WTC11 (cell line): ENCODE data around the gene TMEM119. TPM values are rescaled to one million over a fixed set of nuclear protein-coding genes. Genes with fewer than 3 reads are reported as not detected.

Experiments
- ATAC-seq: fragments of 200-7000 bp; cut with Tn5 transposase; 2 replicates; pipeline ENCODE4 v1.10.0; 2021; ENCODE audit warnings: mild to moderate bottlenecking, moderate library complexity
- CTCF ChIA-PET: fragments of 300-600 bp; sonication (Branson Sonifier 250); formaldehyde crosslinking; loops from one replicate; lab custom pipeline; 2021; ENCODE audit warnings: antibody characterized with exemption; lab: Charles Lee
- POLR2A ChIA-PET: fragments of 350-600 bp; sonication (Branson Sonifier 250); formaldehyde crosslinking; loops from one replicate; lab custom pipeline; 2021; ENCODE audit warnings: antibody characterized with exemption; lab: Charles Lee
- DNase-seq: peaks from one replicate; pipeline ENCODE4 v3.0.0; 2021; ENCODE audit warnings: low spot score
- H3K27ac Mint-ChIP-seq: 2 replicates; pipeline ENCODE4 v1.8.0; 2021; ENCODE audit warnings: mixed read lengths
- H3K27me3 Mint-ChIP-seq: 2 replicates; pipeline ENCODE4 v1.8.0; 2021; ENCODE audit warnings: low read depth, mild to moderate bottlenecking, moderate library complexity, mixed read lengths
- H3K36me3 Mint-ChIP-seq: 2 replicates; pipeline ENCODE4 v1.8.0; 2021; ENCODE audit warnings: mixed read lengths
- H3K4me1 Mint-ChIP-seq: 2 replicates; pipeline ENCODE4 v1.8.0; 2022; ENCODE audit warnings: mixed read lengths
- H3K4me3 Mint-ChIP-seq: 2 replicates; pipeline ENCODE4 v1.8.0; 2021; ENCODE audit warnings: mild to moderate bottlenecking, moderate library complexity, mixed read lengths
- H3K9me3 Mint-ChIP-seq: 2 replicates; pipeline ENCODE4 v1.8.0; 2021; ENCODE audit warnings: mixed read lengths
- CBFB ChIP-seq: sonication (generic); formaldehyde crosslinking; IDR thresholded peaks from 2 replicates; pipeline ENCODE4 v1.8.1; 2022; ENCODE audit warnings: mild to moderate bottlenecking, low read depth, missing genetic modification reagents
- FOXK1 ChIP-seq: sonication (generic); formaldehyde crosslinking; IDR thresholded peaks from 2 replicates; pipeline ENCODE4 v1.8.0; 2022; ENCODE audit warnings: mild to moderate bottlenecking, moderate library complexity, missing genetic modification reagents
- MYBL2 ChIP-seq: sonication (generic); formaldehyde crosslinking; IDR thresholded peaks from 2 replicates; pipeline ENCODE4 v1.8.1; 2023; ENCODE audit warnings: mild to moderate bottlenecking, moderate library complexity, missing genetic modification reagents
- NFATC4 ChIP-seq: fragments of 250-450 bp; sonication (Bioruptor Pico); IDR thresholded peaks from 2 replicates; pipeline ENCODE4 v1.9.0; 2021; ENCODE audit warnings: mild to moderate bottlenecking
- OVOL2 ChIP-seq: fragments of 250-450 bp; sonication (Bioruptor Pico); IDR thresholded peaks from 2 replicates; pipeline ENCODE4 v1.9.0; 2021; ENCODE audit warnings: mild to moderate bottlenecking, borderline replicate concordance
- RELA ChIP-seq: sonication (generic); formaldehyde crosslinking; IDR thresholded peaks from 2 replicates; pipeline ENCODE4 v1.8.1; 2022; ENCODE audit warnings: missing genetic modification reagents, mild to moderate bottlenecking, borderline replicate concordance
- RORB ChIP-seq: fragments of 250-450 bp; sonication (Bioruptor Pico); IDR thresholded peaks from 2 replicates; pipeline ENCODE4 v1.9.0; 2021; ENCODE audit warnings: mild to moderate bottlenecking
- TP53 ChIP-seq: sonication (generic); formaldehyde crosslinking; IDR thresholded peaks from 2 replicates; pipeline ENCODE4 v1.8.1; 2023; ENCODE audit warnings: mild to moderate bottlenecking, missing genetic modification reagents
- total RNA-seq: library from RNA; stranded (reverse); gene quantifications from 3 replicates; pipeline ENCODE4 v1.2.3, GENCODE V29; 2021
- TF ChIP-seq, protein P1 (sequence below): fragments of 200-600 bp; IDR thresholded peaks from 2 replicates; pipeline ENCODE4 v1.8.0; 2022; ENCODE audit warnings: antibody characterized with exemption
- TF ChIP-seq, protein P2 (sequence below): sonication (generic); formaldehyde crosslinking; IDR thresholded peaks from 2 replicates; pipeline ENCODE4 v1.8.1; 2022; ENCODE audit warnings: low read depth, mild to moderate bottlenecking, moderate library complexity, missing genetic modification reagents, borderline replicate concordance
- TF ChIP-seq, protein P3 (sequence below): sonication (generic); formaldehyde crosslinking; IDR thresholded peaks from 2 replicates; pipeline ENCODE4 v1.8.0; 2022; ENCODE audit warnings: mild to moderate bottlenecking, missing genetic modification reagents
- TF ChIP-seq, protein P4 (sequence below): sonication (generic); formaldehyde crosslinking; IDR thresholded peaks from 2 replicates; pipeline ENCODE4 v1.8.1; 2023; ENCODE audit warnings: mild to moderate bottlenecking, missing genetic modification reagents, borderline replicate concordance
- TF ChIP-seq, protein P5 (sequence below): fragments of 250-450 bp; sonication (Bioruptor Pico); IDR thresholded peaks from 2 replicates; pipeline ENCODE4 v1.9.0; 2021; ENCODE audit warnings: mild to moderate bottlenecking, borderline replicate concordance
- TF ChIP-seq, protein P6 (sequence below): sonication (generic); formaldehyde crosslinking; IDR thresholded peaks from 2 replicates; pipeline ENCODE4 v1.8.1; 2022; ENCODE audit warnings: mild to moderate bottlenecking, moderate library complexity, missing genetic modification reagents

The TMEM119 gene
- total RNA-seq, 1 experiment from 2014 or later: 0.20 TPM

DNA sequence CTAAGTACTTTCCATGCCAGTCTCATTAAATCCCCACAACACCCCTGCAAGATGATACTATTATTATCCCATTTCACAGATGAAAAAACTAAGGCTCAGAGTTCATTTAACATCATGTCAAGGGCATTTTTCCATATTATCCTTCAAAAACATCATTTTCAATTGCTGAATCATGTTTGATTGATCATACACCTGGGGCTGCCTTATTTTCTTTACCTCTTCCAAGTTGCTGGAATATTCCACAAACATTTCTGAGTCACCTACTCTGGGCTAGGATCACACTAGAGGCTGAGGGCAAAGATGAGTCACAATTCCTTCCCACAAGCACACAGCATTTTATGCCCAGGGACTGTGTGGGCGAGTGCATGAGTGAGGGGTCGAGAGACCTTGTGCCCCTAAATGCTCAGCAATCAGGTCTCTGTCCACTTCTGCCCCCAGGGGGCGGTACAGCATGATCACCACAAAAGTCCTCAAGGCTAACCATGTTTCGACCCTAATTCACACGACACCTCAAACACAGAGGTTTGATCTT lies 14.1 kb upstream of the TMEM119 start:
- ChIA-PET CTCF (interaction anchor here (1.0 to 1.9 kb wide), 11 partner anchors 8 to 192 kb away, joined by 3 to 9 read pairs (median 3); no protein-coding TSS in a partner anchor), POLR2A (interaction anchor here (0.7 to 1.2 kb wide), 2 partner anchors 49 to 190 kb away, joined by 3 to 4 read pairs; partner anchors contain the start of gene ISCU)
- DNase-seq: peak; percentile 78
- Mint-ChIP-seq H3K9me3 (peaks cover 13% of the 10 kb centered on the region), H3K36me3 (no peaks in the 10 kb centered on the region), H3K4me1 (peaks cover 19% of the 10 kb centered on the region), H3K27me3 (peaks cover 2% of the 10 kb centered on the region; the same call in 1 of the 2 replicates), H3K27ac (no peak overlapping the region), H3K4me3 (no peak overlapping the region)
- peak; percentile 65 for ATAC-seq
- TF ChIP-seq, protein P1, sequence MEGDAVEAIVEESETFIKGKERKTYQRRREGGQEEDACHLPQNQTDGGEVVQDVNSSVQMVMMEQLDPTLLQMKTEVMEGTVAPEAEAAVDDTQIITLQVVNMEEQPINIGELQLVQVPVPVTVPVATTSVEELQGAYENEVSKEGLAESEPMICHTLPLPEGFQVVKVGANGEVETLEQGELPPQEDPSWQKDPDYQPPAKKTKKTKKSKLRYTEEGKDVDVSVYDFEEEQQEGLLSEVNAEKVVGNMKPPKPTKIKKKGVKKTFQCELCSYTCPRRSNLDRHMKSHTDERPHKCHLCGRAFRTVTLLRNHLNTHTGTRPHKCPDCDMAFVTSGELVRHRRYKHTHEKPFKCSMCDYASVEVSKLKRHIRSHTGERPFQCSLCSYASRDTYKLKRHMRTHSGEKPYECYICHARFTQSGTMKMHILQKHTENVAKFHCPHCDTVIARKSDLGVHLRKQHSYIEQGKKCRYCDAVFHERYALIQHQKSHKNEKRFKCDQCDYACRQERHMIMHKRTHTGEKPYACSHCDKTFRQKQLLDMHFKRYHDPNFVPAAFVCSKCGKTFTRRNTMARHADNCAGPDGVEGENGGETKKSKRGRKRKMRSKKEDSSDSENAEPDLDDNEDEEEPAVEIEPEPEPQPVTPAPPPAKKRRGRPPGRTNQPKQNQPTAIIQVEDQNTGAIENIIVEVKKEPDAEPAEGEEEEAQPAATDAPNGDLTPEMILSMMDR: peak; percentile 71
- TF ChIP-seq, protein P2, sequence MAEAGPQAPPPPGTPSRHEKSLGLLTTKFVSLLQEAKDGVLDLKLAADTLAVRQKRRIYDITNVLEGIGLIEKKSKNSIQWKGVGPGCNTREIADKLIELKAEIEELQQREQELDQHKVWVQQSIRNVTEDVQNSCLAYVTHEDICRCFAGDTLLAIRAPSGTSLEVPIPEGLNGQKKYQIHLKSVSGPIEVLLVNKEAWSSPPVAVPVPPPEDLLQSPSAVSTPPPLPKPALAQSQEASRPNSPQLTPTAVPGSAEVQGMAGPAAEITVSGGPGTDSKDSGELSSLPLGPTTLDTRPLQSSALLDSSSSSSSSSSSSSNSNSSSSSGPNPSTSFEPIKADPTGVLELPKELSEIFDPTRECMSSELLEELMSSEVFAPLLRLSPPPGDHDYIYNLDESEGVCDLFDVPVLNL (CRISPR knock-in tag): no peak
- TF ChIP-seq, protein P3, sequence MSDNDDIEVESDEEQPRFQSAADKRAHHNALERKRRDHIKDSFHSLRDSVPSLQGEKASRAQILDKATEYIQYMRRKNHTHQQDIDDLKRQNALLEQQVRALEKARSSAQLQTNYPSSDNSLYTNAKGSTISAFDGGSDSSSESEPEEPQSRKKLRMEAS (CRISPR knock-in tag): peak; percentile 60; the same call in 1 of the 2 replicates

DNA sequence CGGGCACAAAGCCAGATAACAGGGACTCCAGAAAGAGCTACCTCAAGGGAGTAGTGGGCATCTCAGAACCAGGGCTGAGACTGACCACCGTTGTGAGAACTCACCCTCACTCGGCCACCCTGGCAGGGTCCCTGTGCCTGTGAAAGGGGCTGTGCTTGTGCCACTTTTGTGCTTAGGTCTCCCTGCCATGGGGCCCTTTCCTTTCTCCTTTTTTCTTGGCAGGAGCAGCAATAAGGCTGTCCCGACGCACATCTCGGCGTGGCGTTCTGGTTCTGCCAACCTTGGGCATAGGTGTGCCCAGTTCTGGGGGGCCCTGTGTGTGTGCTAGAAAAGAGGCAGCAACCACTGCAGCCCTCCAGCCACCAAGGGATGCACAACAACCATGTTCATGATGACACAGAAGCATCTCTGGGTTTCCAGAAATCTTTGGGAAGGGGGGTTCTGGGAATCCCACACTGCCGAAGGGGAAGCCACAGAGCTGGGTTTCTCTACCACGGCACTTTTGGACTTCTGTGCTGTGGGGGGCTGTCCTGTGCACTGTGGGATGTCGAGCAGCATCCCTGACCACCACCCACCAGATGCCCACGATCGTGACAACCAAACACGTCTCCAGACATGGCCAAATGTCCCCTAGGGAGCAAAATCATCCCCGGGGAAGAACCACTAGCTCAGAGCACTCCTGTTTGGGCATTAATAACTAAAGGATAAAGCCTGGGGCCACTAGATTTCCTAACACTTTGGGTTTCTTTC lies 13.1 kb upstream of the TMEM119 start:
- no peaks in the 10 kb centered on the region for H3K36me3 Mint-ChIP-seq
- no peak overlapping the region for H3K27ac Mint-ChIP-seq
- ATAC-seq (no peak), DNase-seq (no peak)
- peaks cover 6% of the 10 kb centered on the region for H3K9me3 Mint-ChIP-seq
- peaks cover 2% of the 10 kb centered on the region; the same call in 1 of the 2 replicates for H3K27me3 Mint-ChIP-seq
- POLR2A ChIA-PET: interaction anchor here (1.2 kb wide), 1 partner anchor 49 kb away, joined by 3 read pairs; the partner anchor contains the start of gene ISCU
- no peak for TF ChIP-seq TP53 (CRISPR knock-in tag)
- TF ChIP-seq, protein P4, sequence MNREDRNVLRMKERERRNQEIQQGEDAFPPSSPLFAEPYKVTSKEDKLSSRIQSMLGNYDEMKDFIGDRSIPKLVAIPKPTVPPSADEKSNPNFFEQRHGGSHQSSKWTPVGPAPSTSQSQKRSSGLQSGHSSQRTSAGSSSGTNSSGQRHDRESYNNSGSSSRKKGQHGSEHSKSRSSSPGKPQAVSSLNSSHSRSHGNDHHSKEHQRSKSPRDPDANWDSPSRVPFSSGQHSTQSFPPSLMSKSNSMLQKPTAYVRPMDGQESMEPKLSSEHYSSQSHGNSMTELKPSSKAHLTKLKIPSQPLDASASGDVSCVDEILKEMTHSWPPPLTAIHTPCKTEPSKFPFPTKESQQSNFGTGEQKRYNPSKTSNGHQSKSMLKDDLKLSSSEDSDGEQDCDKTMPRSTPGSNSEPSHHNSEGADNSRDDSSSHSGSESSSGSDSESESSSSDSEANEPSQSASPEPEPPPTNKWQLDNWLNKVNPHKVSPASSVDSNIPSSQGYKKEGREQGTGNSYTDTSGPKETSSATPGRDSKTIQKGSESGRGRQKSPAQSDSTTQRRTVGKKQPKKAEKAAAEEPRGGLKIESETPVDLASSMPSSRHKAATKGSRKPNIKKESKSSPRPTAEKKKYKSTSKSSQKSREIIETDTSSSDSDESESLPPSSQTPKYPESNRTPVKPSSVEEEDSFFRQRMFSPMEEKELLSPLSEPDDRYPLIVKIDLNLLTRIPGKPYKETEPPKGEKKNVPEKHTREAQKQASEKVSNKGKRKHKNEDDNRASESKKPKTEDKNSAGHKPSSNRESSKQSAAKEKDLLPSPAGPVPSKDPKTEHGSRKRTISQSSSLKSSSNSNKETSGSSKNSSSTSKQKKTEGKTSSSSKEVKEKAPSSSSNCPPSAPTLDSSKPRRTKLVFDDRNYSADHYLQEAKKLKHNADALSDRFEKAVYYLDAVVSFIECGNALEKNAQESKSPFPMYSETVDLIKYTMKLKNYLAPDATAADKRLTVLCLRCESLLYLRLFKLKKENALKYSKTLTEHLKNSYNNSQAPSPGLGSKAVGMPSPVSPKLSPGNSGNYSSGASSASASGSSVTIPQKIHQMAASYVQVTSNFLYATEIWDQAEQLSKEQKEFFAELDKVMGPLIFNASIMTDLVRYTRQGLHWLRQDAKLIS (CRISPR knock-in tag): no peak
- no peak overlapping the region for H3K4me3 Mint-ChIP-seq
- H3K4me1 Mint-ChIP-seq: peaks cover 15% of the 10 kb centered on the region
- CTCF ChIA-PET: interaction anchor here (0.9 to 2.5 kb wide), 4 partner anchors 8 to 55 kb away, joined by 3 to 7 read pairs (median 4); no protein-coding TSS in a partner anchor

DNA sequence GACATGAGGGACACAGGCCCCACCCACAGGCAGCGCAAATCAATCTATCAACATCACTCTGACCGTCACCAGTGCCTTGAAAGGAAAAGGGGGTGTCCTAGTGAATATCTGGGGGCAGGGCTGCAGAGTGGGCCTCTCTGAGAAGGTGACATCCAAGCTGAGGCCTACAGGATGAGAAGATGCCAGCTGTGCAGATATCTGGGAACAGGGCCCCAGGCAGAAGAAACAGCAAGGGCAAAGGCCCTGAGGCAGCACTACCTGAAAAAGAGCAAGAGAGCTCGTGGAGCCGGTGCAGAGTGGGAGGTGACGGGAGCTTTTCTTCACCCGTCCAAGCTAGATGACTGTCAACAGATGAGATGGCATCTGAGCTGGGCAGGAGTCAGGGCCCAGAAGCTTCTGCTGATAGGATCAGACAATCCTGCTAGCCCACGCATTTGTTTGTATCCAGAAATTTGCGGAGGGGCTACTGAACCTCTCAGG lies 12.5 kb upstream of the TMEM119 start:
- ATAC-seq (no peak), DNase-seq (no peak)
- Mint-ChIP-seq H3K27ac (no peak overlapping the region), H3K27me3 (peaks cover 2% of the 10 kb centered on the region; the same call in 1 of the 2 replicates), H3K36me3 (no peaks in the 10 kb centered on the region), H3K9me3 (no peaks in the 10 kb centered on the region), H3K4me3 (no peak overlapping the region), H3K4me1 (peaks cover 15% of the 10 kb centered on the region)
- ChIA-PET CTCF (interaction anchor here (0.9 to 2.5 kb wide), 3 partner anchors 8 to 53 kb away, joined by 4 to 7 read pairs (median 5); no protein-coding TSS in a partner anchor), POLR2A (no interaction called here)
- no peak for TF ChIP-seq CBFB (CRISPR knock-in tag)
- no peak for TF ChIP-seq FOXK1 (CRISPR knock-in tag)
- no peak for TF ChIP-seq OVOL2 (CRISPR knock-in tag)
- TF ChIP-seq, protein P5, sequence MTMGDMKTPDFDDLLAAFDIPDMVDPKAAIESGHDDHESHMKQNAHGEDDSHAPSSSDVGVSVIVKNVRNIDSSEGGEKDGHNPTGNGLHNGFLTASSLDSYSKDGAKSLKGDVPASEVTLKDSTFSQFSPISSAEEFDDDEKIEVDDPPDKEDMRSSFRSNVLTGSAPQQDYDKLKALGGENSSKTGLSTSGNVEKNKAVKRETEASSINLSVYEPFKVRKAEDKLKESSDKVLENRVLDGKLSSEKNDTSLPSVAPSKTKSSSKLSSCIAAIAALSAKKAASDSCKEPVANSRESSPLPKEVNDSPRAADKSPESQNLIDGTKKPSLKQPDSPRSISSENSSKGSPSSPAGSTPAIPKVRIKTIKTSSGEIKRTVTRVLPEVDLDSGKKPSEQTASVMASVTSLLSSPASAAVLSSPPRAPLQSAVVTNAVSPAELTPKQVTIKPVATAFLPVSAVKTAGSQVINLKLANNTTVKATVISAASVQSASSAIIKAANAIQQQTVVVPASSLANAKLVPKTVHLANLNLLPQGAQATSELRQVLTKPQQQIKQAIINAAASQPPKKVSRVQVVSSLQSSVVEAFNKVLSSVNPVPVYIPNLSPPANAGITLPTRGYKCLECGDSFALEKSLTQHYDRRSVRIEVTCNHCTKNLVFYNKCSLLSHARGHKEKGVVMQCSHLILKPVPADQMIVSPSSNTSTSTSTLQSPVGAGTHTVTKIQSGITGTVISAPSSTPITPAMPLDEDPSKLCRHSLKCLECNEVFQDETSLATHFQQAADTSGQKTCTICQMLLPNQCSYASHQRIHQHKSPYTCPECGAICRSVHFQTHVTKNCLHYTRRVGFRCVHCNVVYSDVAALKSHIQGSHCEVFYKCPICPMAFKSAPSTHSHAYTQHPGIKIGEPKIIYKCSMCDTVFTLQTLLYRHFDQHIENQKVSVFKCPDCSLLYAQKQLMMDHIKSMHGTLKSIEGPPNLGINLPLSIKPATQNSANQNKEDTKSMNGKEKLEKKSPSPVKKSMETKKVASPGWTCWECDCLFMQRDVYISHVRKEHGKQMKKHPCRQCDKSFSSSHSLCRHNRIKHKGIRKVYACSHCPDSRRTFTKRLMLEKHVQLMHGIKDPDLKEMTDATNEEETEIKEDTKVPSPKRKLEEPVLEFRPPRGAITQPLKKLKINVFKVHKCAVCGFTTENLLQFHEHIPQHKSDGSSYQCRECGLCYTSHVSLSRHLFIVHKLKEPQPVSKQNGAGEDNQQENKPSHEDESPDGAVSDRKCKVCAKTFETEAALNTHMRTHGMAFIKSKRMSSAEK: no peak
- no peak for TF ChIP-seq RELA (CRISPR knock-in tag)
- TF ChIP-seq MYBL2: no peak
- TF ChIP-seq, protein P6, sequence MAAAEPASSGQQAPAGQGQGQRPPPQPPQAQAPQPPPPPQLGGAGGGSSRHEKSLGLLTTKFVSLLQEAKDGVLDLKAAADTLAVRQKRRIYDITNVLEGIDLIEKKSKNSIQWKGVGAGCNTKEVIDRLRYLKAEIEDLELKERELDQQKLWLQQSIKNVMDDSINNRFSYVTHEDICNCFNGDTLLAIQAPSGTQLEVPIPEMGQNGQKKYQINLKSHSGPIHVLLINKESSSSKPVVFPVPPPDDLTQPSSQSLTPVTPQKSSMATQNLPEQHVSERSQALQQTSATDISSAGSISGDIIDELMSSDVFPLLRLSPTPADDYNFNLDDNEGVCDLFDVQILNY (CRISPR knock-in tag): no peak
- no peak for TF ChIP-seq NFATC4 (CRISPR knock-in tag)
- TF ChIP-seq RORB (CRISPR knock-in tag): no peak
